GM21526 (cell line): Measurements from ENCODE around the gene FLNC.

Source experiments
- ATAC-seq: cut with Tn5 transposase; IDR thresholded peaks from one replicate; pipeline ENCODE4 v1.9.1; 2021; ENCODE audit warnings: moderate library complexity; ENCODE audit not compliant: unreplicated experiment, low FRiP score

Gene FLNC

DNA sequence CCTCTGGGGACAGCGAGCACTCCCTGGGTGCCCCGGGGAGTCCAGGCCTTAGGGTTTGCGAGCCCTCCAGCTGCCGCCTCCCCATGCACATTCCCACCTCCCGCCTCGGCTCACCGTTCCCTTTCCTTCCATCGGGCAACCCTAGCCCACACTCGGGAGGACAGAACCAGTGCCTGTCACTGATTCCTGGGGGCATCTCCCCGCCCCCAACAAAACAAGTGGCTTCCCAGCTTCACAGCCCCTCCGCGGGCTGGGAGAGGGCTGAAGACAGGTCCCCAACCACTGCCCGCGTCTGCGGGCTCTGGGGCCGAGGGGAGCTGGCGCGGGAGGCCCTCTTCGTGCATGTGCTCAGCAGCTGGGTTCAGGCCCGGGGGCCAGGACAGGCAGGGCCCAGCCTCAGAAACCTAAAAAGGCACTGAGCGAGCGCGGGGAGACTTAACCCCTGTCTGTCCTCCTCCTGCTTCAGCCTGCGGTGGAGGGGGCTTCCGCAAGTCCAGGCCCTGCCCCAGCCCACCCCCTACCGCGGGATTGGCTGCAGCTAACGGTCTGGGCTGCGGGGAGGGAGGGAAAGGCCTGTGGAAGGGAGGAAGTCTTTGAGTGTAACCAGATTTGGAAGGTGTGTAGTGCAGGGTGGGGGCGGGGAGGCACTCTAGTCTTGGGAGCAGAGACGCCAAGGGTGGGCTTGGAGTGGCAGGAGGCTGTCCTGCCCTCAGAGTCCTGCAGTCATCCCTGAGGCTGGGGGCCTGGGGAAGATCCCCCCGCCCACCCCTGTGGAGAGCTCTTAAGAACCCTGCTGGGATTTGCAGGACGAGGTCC lies 1.2 kb downstream of the FLNC start:
- ATAC-seq, result no peak

DNA sequence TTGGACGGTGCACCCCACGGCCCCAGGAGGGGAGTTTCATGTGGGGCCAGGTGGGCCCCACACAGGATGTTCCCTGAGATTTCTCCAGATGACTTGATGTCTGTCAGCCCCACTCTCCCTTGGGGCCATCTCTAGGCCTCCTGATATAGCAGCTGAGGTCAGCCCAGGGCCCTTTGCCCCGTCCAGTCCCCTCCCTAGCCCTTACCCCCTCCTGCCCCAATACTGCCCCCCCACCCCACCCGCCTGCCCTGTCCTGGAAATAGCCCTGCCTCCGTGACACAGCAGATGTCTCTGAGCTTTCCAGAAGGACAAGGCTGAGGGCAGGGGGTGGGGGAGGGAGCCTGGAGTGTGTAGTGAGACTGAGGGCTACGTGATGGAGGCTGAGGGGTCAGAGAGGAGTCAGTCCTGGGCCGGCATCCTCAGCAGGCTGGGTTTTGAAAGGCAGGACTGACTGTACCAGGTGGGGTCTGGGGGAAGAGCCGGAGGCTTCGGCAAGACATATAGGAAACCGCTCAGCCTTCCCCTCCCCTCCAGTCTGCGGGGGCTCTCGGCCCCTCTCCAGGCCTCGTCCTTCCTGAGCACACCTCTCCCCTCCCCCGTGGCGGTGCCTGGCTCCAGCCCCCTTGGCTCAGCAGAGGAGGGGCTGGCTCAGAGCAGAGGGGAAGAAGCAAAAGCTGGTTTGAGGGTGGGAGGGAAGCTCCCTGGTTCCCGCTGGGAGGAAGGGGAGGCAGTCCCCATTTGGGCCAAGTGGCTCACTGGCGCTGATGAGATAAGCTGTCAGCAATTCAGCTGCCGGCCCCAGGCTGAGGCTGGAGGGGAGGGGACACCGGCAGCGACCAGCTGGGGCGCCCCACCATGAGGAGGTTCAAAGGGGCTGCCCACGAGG lies 2.0 kb downstream of the FLNC start:
- no peak for ATAC-seq

DNA sequence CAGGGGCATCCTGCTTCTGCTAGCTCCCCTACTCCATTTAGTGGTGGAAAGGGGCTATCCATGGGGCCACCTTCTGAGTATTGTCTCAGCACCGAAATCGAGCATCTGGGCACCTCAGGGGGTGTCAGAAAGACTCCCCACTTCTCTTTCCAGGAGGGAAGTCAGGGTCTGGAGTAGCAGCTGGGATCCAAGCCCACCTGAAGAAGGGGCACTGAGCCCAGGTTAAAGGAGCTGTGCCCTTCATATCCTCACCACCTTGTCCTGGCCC lies 2.6 kb downstream of the FLNC start:
- no peak for ATAC-seq

DNA sequence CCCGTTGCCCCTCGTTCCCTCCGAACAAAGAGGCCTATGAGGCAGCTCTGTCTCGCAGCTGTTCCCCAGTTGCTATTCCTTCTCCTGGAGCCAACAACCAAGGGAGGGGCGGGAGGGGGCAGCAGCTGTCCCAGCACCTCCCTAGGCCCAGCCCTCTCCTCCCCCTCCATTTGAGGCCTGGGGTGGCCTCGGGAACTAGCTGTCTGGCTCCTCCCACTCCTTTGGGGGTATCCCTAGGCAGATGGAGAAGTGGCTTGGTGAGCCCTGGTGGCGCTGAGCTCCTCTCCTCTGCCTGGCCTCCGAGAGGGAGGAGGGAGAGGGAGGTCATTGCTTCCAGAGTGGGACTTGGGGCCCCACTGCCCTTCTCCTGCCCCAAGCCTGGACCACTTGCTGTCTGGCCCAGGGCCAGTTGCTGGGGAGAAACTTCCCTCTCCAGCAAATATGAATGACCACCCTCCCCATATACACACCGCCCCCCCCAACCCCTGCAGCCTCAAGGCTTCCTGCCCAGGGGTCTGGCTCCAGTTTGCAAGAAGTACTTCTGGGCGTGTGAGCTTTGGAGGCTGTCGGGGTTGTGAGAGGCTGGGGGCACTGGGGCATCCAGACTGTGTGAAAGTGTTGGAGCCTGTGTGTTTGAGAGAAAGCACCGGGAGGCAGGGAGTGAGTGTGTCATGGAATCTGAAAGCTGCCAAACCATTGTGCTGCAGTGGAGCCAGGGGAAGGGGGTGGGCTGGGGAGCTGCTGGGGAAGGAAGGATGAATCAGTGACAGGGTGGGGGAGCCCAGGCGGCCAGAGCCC lies 3.1 kb downstream of the FLNC start:
- no peak for ATAC-seq

DNA sequence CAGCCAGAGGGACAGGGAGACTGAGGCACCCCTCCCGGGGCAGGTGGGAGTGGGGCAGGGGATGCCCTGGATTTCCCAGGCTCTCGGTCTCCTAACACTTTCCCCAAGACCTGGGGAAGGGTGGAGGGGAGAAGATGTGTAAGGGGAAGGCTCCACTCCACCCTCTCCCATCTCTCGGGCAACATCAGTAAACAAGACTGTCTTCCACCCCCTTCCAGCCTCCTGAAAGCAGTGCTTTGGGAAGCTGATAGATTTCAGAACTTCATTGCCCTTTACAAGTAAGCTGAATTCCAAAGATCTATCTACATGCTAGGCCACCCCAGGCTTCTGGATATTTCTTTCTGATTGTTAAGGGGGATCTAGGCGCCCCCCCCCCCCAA lies 3.7 kb downstream of the FLNC start:
- ATAC-seq, result no peak

DNA sequence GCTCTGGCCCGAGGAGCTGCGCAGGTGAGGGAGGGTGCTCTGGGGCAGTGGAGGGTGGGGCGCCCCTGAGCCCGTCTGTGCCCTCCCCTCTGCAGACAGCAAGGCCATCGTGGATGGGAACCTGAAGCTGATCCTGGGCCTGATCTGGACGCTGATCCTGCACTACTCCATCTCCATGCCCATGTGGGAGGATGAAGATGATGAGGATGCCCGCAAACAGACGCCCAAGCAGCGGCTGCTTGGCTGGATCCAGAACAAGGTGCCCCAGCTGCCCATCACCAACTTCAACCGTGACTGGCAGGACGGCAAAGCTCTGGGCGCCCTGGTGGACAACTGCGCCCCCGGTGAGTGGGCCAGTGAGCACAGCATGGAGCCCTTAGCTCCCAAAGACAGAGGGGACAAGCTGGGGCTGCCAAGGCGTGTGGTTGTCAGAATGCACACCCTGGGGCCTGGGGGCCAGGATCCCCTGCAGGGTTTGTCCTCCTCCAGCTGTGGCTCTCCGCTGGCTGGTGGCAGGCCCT lies 5.1 kb downstream of the FLNC start:
- ATAC-seq, result no peak

DNA sequence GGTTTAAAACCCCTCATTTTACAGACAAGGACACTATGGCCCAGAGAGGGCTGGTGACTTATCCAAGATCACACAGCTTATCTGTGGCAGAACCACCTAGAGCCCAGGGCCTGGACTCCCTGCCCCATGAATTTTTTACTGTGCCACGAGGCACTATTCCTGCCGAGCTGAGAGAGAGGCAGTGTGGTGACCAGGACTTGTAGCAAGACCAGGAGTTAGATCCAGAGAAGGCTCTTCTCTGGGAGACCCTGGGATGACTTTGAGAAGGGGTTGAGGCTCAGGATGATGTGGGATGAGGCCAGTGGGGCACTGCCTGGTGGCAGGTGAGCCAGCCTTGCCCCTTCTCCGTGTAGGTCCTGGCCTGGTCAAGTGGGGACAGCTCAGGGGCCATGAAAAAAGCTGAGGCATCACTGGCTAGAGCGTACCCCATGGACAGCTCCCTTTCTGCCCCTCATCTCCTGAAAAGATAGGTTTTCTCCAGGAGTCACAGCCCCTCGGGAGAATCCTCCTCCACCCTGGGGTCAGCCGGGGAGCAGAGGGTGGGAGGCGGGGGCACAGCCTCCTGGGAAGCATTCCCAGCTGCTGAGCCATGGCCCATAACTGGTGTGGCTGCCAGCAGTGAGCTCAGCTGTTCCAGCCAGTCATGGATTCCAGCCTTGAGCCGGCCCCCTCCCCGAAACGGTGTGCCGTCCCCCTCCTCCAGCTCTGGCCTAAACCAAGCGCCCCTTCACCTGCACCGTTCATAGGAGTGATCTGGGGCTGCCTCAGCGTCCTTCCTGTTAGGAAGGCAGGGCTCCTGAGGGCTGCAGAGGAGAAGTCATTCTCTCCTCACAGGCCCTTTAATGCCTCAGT lies 5.8 kb downstream of the FLNC start:
- ATAC-seq, result no peak

DNA sequence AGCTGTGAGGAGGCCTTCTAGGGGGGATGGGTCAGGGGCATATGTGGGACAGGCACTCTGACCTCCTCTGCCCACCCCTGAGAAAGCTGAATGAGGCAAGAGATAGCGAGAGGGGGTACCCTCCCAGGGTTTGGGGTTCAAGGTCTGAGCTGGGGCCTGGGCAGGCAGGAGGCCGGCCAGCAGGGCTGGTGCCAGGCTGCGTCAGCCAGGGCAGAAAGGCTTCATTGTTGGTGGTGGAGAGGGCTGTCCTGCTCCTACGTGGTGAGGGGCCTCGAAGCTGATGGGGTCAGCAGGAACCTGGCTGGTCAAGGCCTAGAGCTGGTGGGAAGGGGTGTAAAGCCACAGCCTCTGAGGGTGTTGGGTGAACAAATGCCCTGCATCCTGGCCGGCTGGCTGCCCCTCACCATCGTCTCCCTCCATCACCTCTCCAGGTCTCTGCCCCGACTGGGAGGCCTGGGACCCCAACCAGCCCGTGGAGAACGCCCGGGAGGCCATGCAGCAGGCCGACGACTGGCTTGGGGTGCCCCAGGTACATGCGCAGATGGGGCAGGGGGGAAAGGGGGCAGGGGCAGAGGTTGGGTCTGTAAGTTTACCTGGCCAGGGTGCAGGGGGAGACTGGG lies 6.6 kb downstream of the FLNC start:
- ATAC-seq, result no peak

DNA sequence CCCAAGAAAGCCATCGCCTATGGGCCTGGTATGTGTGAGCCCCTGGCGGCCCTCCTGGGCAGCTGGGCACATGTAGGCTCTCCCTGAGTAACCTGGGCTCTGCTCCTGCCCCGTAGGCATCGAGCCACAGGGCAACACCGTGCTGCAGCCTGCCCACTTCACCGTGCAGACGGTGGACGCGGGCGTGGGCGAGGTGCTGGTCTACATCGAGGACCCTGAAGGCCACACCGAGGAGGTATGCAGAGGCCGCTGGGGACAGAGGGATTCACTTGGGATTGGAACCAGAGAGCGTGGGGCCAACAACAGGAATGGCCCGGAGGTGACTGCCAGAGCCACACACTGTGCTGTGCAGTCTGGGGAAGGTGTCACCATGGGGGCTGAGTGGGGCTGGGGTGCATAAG lies 7.3 kb downstream of the FLNC start:
- no peak for ATAC-seq

DNA sequence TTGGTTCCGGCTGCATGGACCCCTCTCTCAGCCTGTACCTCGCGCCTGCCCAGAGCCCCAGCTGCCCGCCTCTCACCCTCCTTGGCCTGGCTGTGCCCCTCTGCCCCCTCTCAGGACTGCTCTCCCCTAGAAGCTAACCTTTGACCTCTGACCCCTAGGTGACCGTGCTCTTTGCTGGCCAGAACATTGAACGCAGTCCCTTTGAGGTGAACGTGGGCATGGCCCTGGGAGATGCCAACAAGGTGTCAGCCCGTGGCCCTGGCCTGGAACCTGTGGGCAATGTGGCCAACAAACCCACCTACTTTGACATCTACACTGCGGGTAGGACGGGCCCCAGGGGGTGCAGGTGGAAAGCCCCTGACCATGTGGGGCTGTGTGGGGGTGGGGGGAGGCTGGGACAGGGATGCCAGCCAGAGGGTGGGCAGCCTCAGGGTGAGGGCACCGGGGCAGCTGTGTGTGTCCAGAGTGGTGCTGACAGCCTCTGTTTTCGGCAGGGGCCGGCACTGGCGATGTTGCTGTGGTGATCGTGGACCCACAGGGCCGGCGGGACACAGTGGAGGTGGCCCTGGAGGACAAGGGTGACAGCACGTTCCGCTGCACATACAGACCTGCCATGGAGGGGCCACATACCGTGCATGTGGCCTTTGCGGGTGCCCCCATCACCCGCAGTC lies 8.0 kb downstream of the FLNC start:
- ATAC-seq, result no peak

DNA sequence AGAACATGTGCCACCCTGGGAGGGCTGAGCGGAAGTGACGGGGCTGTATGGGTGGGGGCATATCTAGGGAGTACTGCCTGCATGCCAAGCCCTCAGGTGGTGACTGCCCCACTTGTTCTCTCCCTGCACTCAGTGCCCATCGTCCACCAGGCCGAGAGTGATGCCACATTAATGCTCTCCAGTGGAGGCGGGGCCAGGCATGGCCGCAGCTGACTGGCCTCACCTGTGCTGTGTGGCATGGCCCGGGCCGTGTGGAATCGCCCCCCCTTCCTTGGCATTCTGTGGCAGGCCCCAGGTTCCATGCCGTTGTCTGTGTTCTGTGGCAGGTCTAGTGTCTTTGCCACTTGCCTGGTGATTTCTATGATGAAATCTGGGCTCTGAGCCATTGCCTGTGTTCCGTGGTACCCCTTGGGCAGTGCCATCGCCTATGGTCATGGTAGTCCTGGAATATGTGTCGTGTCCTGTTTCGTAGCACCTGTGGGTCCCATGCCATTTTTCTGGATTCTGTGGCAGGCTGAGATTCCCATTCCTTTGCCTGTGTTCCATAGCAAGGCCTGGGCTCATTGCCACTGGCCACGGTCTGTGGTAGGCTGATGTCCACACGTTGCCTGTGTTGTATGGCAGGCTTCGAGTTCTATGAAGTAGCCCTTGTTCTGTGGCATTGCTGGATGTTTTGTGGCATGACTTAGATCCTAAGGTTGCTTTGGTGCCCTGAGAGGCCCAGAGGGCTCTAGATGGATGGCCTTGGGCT lies 8.9 kb downstream of the FLNC start:
- no peak for ATAC-seq

DNA sequence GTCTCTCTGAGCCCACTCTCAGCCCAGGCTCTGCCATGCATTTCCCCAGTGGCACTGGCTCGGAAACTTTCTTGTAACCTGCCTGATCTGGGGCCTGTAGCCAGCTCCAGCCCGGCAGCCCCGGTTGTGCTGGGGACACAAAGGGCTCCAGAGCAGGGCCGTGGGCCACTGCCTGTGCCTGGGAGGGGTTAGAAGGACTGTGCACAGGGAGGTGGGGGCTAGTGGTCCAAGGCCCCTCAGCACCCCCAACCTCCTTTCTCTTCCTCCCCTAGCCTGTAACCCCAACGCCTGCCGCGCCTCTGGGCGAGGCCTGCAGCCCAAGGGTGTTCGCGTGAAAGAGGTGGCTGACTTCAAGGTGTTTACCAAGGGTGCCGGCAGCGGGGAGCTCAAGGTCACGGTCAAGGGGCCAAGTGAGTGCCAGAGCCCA lies 9.6 kb downstream of the FLNC start:
- ATAC-seq, result no peak

DNA sequence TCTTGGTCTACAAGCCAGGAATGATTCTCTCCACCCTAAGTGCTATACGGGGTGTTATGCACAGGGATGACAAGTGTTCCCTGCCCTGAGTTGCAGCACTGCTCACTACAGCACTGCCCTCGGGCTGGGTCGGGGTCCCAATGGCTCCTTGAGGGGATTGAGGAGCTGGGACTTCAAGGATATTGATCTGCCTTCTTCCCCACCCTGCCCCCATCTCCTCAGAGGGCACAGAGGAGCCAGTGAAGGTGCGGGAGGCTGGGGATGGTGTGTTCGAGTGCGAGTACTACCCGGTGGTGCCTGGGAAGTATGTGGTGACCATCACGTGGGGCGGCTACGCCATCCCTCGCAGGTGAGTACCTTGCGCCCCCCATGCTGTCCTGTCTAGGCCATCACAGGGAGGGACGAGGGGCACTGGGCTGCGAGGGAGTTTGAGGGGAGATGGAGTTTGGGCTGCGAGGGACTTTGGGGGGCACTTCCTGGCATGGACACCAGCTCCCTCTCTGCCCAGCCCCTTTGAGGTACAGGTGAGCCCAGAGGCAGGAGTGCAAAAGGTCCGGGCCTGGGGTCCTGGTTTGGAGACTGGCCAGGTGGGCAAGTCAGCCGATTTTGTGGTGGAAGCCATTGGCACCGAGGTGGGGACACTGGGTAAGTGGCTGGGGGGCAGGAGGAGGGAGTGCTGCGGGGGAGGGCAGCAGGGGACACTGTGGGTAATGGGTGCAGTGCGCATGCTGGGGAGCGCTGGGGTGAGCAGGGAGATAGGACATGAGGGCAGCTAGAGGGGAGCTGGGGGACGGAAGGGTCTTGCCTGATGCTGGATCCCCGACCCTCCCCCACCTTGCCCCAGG lies 10.3 kb downstream of the FLNC start:
- no peak for ATAC-seq

DNA sequence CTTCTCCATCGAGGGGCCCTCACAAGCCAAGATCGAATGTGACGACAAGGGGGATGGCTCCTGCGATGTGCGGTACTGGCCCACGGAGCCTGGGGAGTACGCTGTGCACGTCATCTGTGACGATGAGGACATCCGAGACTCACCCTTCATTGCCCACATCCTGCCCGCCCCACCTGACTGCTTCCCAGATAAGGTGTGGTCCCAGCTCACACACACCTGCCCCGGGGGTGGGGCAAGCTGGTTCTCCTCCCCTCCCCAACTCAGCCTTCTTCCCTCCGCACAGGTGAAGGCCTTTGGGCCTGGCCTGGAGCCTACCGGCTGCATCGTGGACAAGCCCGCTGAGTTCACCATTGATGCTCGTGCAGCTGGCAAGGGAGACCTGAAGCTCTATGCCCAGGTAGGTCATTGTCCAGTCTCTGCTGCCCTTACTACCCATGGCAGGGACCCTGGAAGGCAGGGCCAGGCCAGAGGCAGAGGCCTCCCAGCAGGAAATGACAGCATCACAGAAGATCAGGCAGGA lies 11.0 kb downstream of the FLNC start:
- ATAC-seq, result no peak

DNA sequence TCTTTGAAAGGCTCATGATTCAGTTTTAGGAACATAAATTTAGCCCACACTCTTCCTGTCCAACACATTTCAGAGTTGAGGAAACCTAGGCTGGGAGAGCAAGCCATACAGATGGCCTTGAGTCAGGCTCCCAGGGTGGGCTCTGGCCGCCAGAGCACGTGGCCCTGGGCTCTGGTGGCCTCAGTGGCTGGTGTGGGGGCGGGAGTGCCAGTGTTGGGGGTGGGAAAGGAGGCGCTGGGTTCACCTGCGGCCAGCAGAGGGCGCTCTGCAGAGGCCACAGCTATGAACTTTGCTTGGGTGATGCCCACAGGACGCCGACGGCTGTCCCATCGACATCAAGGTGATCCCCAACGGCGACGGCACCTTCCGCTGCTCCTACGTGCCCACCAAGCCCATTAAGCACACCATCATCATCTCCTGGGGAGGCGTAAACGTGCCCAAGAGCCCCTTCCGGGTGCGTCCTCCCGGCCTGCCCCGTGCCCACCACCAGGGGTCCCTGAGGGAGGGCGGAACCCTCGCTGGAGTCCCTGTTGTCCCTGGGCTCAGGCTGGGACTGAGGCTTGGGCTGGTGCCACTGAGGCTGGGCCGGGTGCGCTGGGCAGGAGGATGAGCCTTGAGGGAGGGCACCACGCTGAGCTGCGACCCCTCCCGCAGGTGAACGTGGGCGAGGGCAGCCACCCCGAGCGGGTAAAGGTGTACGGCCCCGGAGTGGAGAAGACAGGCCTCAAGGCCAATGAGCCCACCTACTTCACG lies 11.9 kb downstream of the FLNC start:
- ATAC-seq, result no peak
